Lung (tissue), 12 donors: ENCODE results near the gene HMGCL. TPM values are rescaled to one million over a fixed set of nuclear protein-coding genes. Genes with fewer than 3 reads are reported as not detected.

Source experiments
- ATAC-seq: fragments of 200-7000 bp; cut with Tn5 transposase; one replicate; pipeline ENCODE4 v1.9.1; 2020; ENCODE audit warnings: moderate number of reproducible peaks; ENCODE audit not compliant: insufficient read depth, low FRiP score
- DNase-seq, 3 donors: peaks; one replicate each; pipeline ENCODE4 v3.0.0-alpha.2; 2013 to 2017
- H3K27ac ChIP-seq, 2 donors: one replicate each; pipeline ENCODE4 v1.5.1; 2013; ENCODE audit warnings: mild to moderate bottlenecking in 2 of 2, moderate library complexity in 2 of 2, control low read depth in 1 of 2, inconsistent platforms in 1 of 2, low read depth in 1 of 2, low read length in 1 of 2
- H3K27me3 ChIP-seq, 3 donors: one replicate each; pipeline ENCODE4 v1.5.1; 2013; ENCODE audit warnings: low read length in 2 of 3; ENCODE audit not compliant: control insufficient read depth in 3 of 3, insufficient read depth in 3 of 3
- H3K36me3 ChIP-seq, 4 donors: one replicate each; pipeline ENCODE4 v1.5.1; 2013; ENCODE audit warnings: low read length in 4 of 4, mild to moderate bottlenecking in 1 of 4, moderate library complexity in 1 of 4; ENCODE audit not compliant: control insufficient read depth in 4 of 4, insufficient read depth in 4 of 4
- H3K4me1 ChIP-seq, 5 donors: one replicate each; pipeline ENCODE4 v1.5.1; 2013; ENCODE audit warnings: low read length in 5 of 5, mild to moderate bottlenecking in 2 of 5, moderate library complexity in 1 of 5; ENCODE audit not compliant: control insufficient read depth in 5 of 5, insufficient read depth in 5 of 5
- H3K4me3 ChIP-seq: one replicate; pipeline ENCODE4 v1.5.1; 2013; ENCODE audit warnings: mild to moderate bottlenecking, control low read depth, moderate library complexity
- H3K9ac ChIP-seq, 2 donors: one replicate each; pipeline ENCODE4 v1.5.1; 2013; ENCODE audit warnings: low read length in 2 of 2, control low read depth in 1 of 2; ENCODE audit not compliant: insufficient read depth in 1 of 2
- H3K9me3 ChIP-seq, 4 donors: one replicate each; pipeline ENCODE4 v1.5.1; 2013; ENCODE audit warnings: low read length in 3 of 4, mild to moderate bottlenecking in 1 of 4, moderate library complexity in 1 of 4; ENCODE audit not compliant: control insufficient read depth in 4 of 4, insufficient read depth in 3 of 4
- CTCF ChIP-seq: IDR thresholded peaks from 2 replicates; pipeline ENCODE4 v1.5.1; 2012; ENCODE audit warnings: mild to moderate bottlenecking; ENCODE audit errors: control extremely low read depth, extremely low read depth
- WGBS, 2 donors: extraction: QIAGEN DNeasy Blood & Tissue Kit; methylation state at CpG; one replicate each; pipeline ENCODE4 v1.1.7; 2013; 5-methylcytosine and 5-hydroxymethylcytosine counted together
- polyA plus RNA-seq, 2 donors: library from polyadenylated mRNA; stranded (reverse); fragments of 200-250 nt; gene quantifications; one replicate each; pipeline ENCODE4 v1.2.1, GENCODE V29; 2013
- total RNA-seq, 2 donors: library from RNA; depleted of rRNA in 1 of 2; stranded (reverse); fragments of >200 nt in 1 of 2; gene quantifications; one replicate each; pipeline ENCODE4 v1.2.1, GENCODE V29; 2014 to 2021
- donor health status: control.
- donor health status: control.
- donor health status: Bipolar disorder and iron deficiency.
- donor health status: healthy.
- donor health status: DM: yes; HTN: yes; CAD: no.

HMGCL gene
- total and polyA plus RNA-seq, 4 donors = 33.3 to 47.6 (median 43.9) TPM

GRCh38 chr1:23806280-23806679 lies 18.9 kb downstream of the HMGCL start:
- H3K36me3 ChIP-seq = peaks cover 0 to 16% (median 5%) of the 10 kb centered on the region in 4 donors
- WGBS, 2 donors = 76 to 86% methylated on average over 6 of the region's 6 CpGs
- ATAC-seq (no peak), DNase-seq (no peak)
- no peaks in the 10 kb centered on the region for H3K9me3 ChIP-seq
- H3K9ac ChIP-seq = no peak overlapping the region
- H3K4me1 ChIP-seq = peaks cover 0 to 6% (median 1%) of the 10 kb centered on the region in 5 donors
- TF ChIP-seq CTCF = no peak
- no peak overlapping the region for H3K27ac ChIP-seq
- no peaks in the 10 kb centered on the region for H3K27me3 ChIP-seq
- H3K4me3 ChIP-seq = no peak overlapping the region

- Histone ChIP-seq H3K36me3 (peaks cover 0 to 16% (median 5%) of the 10 kb centered on the region in 4 donors), H3K9ac (no peak overlapping the region), H3K4me1 (peaks cover 0 to 8% (median 2%) of the 10 kb centered on the region in 5 donors), H3K4me3 (no peak overlapping the region), H3K27me3 (no peaks in the 10 kb centered on the region), H3K27ac (no peak overlapping the region), H3K9me3 (no peaks in the 10 kb centered on the region)
- TF ChIP-seq CTCF = no peak
- no peak for ATAC-seq
- no peak for DNase-seq
- WGBS, 2 donors = 95 to 97% methylated on average over 2 of the region's 2 CpGs
Measured at GRCh38 chr1:23805025-23805424, 20.2 kb downstream of the HMGCL start.

- Histone ChIP-seq H3K9ac (no peak overlapping the region), H3K36me3 (peaks cover 0 to 16% (median 5%) of the 10 kb centered on the region in 4 donors), H3K27ac (no peak overlapping the region), H3K4me1 (peaks cover 0 to 15% (median 7%) of the 10 kb centered on the region in 5 donors), H3K27me3 (no peaks in the 10 kb centered on the region), H3K9me3 (no peaks in the 10 kb centered on the region), H3K4me3 (no peak overlapping the region)
- no peak for ATAC-seq
- no peak for TF ChIP-seq CTCF
- WGBS, 2 donors = 65 to 75% methylated on average over 7 of the region's 7 CpGs
- no peak for DNase-seq
Measured at GRCh38 chr1:23804183-23804835, 20.9 kb downstream of the HMGCL start.
